B cell (primary cell): ENCODE data around the gene HOXD8. TPM values are rescaled to one million over a fixed set of nuclear protein-coding genes. Genes with fewer than 3 reads are reported as not detected.

Experiments used
- ATAC-seq: fragments of 200-7000 bp; cut with Tn5 transposase; one replicate; pipeline ENCODE4 v1.10.0; 2021; ENCODE audit warnings: low read depth, mild to moderate bottlenecking, moderate number of reproducible peaks, moderate library complexity
- CTCF ChIA-PET: fragments of 350-600 bp; sonication (Branson Sonifier 250); formaldehyde crosslinking; loops from one replicate; lab custom pipeline; 2021; ENCODE audit warnings: antibody characterized with exemption, inconsistent platforms; lab: Charles Lee
- POLR2A ChIA-PET: fragments of 350-600 bp; sonication (Branson Sonifier 250); formaldehyde crosslinking; loops from one replicate; lab custom pipeline; 2021; ENCODE audit warnings: antibody characterized with exemption; lab: Charles Lee
- DNase-seq: peaks from one replicate; pipeline ENCODE4 v3.0.0; 2013
- H2AFZ ChIP-seq: 2 replicates; pipeline ENCODE4 v1.6.1; 2012; ENCODE audit warnings: mild to moderate bottlenecking, low read depth, low read length; ENCODE audit not compliant: insufficient read depth, poor library complexity, severe bottlenecking
- H3K27ac ChIP-seq, 2 donors: 1 replicate in 1 of 2; 2 replicates in 1 of 2; pipeline ENCODE4 v1.5.1; 2012 to 2013; ENCODE audit warnings: low read length in 2 of 2, mild to moderate bottlenecking in 2 of 2, moderate library complexity in 1 of 2
- H3K27me3 ChIP-seq, 4 experiments: fragments of 200-600 bp in 1 of 4; sonication (generic) in 1 of 4; replicated peaks in 1 of 4; 1 replicate in 2 of 4; 2 replicates in 2 of 4; pipeline versions ENCODE4 v1.6.1 to v1.7.0; 2013 to 2016; ENCODE audit warnings: low read length in 3 of 4, mild to moderate bottlenecking in 2 of 4, mixed read lengths in 1 of 4, moderate library complexity in 1 of 4; ENCODE audit not compliant: insufficient read depth in 4 of 4, control insufficient read depth in 3 of 4; ENCODE audit errors: control extremely low read depth in 1 of 4
- H3K36me3 ChIP-seq, 2 experiments: replicated peaks in 1 of 2; 1 replicate in 1 of 2; 2 replicates in 1 of 2; pipeline versions ENCODE4 v1.6.1 to v1.7.1; 2013; ENCODE audit warnings: low read length in 1 of 2; ENCODE audit not compliant: insufficient read depth in 2 of 2, control insufficient read depth in 1 of 2; ENCODE audit errors: control extremely low read depth in 1 of 2, extremely low read depth in 1 of 2
- H3K4me1 ChIP-seq, 2 donors: fragments of 200-600 bp in 1 of 2; sonication (generic) in 1 of 2; 1 replicate in 1 of 2; 2 replicates in 1 of 2; pipeline versions ENCODE4 v1.5.1 to v1.6.1; 2013 to 2017; ENCODE audit warnings: low read length in 2 of 2; ENCODE audit not compliant: control insufficient read depth in 2 of 2, insufficient read depth in 2 of 2
- H3K4me2 ChIP-seq: replicated peaks from 2 replicates; pipeline ENCODE3; 2012; ENCODE audit warnings: mild to moderate bottlenecking, low read depth, low read length; ENCODE audit not compliant: poor library complexity, severe bottlenecking
- H3K4me3 ChIP-seq, 5 experiments: fragments of 200-600 bp in 1 of 5; sonication (generic) in 1 of 5; 1 replicate in 3 of 5; 2 replicates in 2 of 5; pipeline versions ENCODE4 v1.5.1 to v1.7.0; 2011 to 2016; ENCODE audit warnings: low read length in 4 of 5, mild to moderate bottlenecking in 4 of 5, low read depth in 2 of 5, control low read depth in 1 of 5, moderate library complexity in 1 of 5; ENCODE audit not compliant: insufficient read depth in 1 of 5; ENCODE audit errors: control extremely low read depth in 1 of 5, extremely low read depth in 1 of 5
- H3K79me2 ChIP-seq: fragments of 200-600 bp; sonication (generic); one replicate; pipeline ENCODE4 v1.6.0; 2016; ENCODE audit warnings: low read length; ENCODE audit not compliant: control insufficient read depth, insufficient read depth
- H3K9ac ChIP-seq: fragments of 200-600 bp; sonication (generic); 2 replicates; pipeline ENCODE4 v1.6.1; 2017; ENCODE audit warnings: mild to moderate bottlenecking, low read length, moderate library complexity
- H3K9me3 ChIP-seq, 3 donors: one replicate each; pipeline versions ENCODE4 v1.6.1 to v1.7.1; 2013; ENCODE audit warnings: low read length in 2 of 3; ENCODE audit not compliant: control insufficient read depth in 2 of 3, insufficient read depth in 1 of 3; ENCODE audit errors: control extremely low read depth in 1 of 3
- H4K20me1 ChIP-seq: 2 replicates; pipeline ENCODE4 v1.6.0; 2012; ENCODE audit warnings: mild to moderate bottlenecking, low read length; ENCODE audit not compliant: insufficient read depth, control insufficient read depth, poor library complexity, severe bottlenecking
- H3K27ac Mint-ChIP-seq: one replicate; pipeline ENCODE4 v1.8.0; 2021; ENCODE audit warnings: mixed read lengths
- H3K27me3 Mint-ChIP-seq: one replicate; pipeline ENCODE4 v1.8.0; 2021; ENCODE audit warnings: mixed read lengths
- H3K4me1 Mint-ChIP-seq: one replicate; pipeline ENCODE4 v1.8.0; 2021; ENCODE audit warnings: mixed read lengths
- H3K4me3 Mint-ChIP-seq: one replicate; pipeline ENCODE4 v1.8.0; 2021; ENCODE audit warnings: mixed read lengths
- H3K9me3 Mint-ChIP-seq: one replicate; pipeline ENCODE4 v1.8.0; 2022; ENCODE audit warnings: mixed read lengths; ENCODE audit not compliant: insufficient read depth
- EZH2 ChIP-seq: IDR thresholded peaks from 2 replicates; pipeline ENCODE4 v1.6.1; 2012; ENCODE audit warnings: borderline replicate concordance, low read depth, mild to moderate bottlenecking, moderate library complexity, low read length; ENCODE audit not compliant: insufficient read depth, poor library complexity, severe bottlenecking
- WGBS: methylation state at CpG from one replicate; pipeline ENCODE4 v1.1.5; 2013; ENCODE audit warnings: missing lambda C conversion rate; ENCODE audit not compliant: insufficient coverage; 5-methylcytosine and 5-hydroxymethylcytosine counted together
- intact Hi-C: fragments of 100-400 bp; cut with micrococcal nuclease; formaldehyde crosslinking; loops from one replicate; pipeline ENCODE4 v1.10.0; 2022
- polyA plus RNA-seq: library from polyadenylated mRNA; depleted of rRNA; stranded (reverse); fragments of >200 nt; gene quantifications from 2 replicates; pipeline ENCODE4 v1.2.3, GENCODE V29; 2012
- total RNA-seq, 2 donors: library from RNA; stranded (reverse); fragments of 120-200 nt in 1 of 2; gene quantifications; 1 replicate in 1 of 2; 2 replicates in 1 of 2; pipeline versions ENCODE4 v1.2.3 to v1.2.4, GENCODE V29; 2013 to 2022
- TF ChIP-seq, protein P1 (sequence below): fragments of 200-600 bp; IDR thresholded peaks from one replicate; pipeline ENCODE4 v1.8.0; 2022; ENCODE audit warnings: antibody characterized with exemption, mild to moderate bottlenecking

HOXD8 gene
- total and polyA plus RNA-seq, 2 donors (not counting 1 experiment from before 2014, with no cell fraction given) = not detected

DNA sequence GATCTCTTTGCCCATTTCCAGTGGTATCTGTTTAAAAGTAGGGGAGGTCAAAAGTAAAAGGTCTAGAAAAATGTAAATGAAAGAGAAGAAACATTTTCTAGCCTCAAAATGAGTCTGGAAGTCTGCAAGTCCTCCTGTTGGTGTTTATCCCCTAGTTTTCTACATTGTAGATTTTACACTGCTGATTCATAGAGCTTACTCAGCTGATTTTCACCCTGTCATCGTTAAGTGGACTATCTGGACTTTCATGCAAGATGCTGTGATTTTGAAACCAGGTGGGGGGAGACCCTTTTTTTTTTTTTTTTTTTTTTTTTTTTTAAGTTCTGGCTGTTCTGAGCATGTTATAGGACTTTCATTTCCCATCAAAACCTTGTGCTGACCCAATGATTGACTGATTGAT is 37.9 kb downstream of the HOXD8 start:
- no peak overlapping the region for H3K9ac ChIP-seq
- H3K36me3 ChIP-seq = no peaks in the 10 kb centered on the region
- no peak overlapping the region for H3K27ac ChIP-seq
- peaks cover 4 to 11% of the 10 kb centered on the region in 2 donors for H3K4me1 ChIP-seq
- DNase-seq = no peak
- ChIA-PET POLR2A (no interaction called here), CTCF (no interaction called here)
- no peaks in the 10 kb centered on the region for H3K79me2 ChIP-seq
- H3K4me3 ChIP-seq = no peak overlapping the region
- no peak overlapping the region for H3K4me2 ChIP-seq
- peaks cover 6% of the 10 kb centered on the region for H3K4me1 Mint-ChIP-seq
- H2AFZ ChIP-seq = no peak overlapping the region
- H4K20me1 ChIP-seq = no peaks in the 10 kb centered on the region
- intact Hi-C loops = no loop called here
- H3K9me3 Mint-ChIP-seq = no peaks in the 10 kb centered on the region
- no peak overlapping the region for H3K27ac Mint-ChIP-seq
- no peak for TF ChIP-seq EZH2
- TF ChIP-seq, protein P1, sequence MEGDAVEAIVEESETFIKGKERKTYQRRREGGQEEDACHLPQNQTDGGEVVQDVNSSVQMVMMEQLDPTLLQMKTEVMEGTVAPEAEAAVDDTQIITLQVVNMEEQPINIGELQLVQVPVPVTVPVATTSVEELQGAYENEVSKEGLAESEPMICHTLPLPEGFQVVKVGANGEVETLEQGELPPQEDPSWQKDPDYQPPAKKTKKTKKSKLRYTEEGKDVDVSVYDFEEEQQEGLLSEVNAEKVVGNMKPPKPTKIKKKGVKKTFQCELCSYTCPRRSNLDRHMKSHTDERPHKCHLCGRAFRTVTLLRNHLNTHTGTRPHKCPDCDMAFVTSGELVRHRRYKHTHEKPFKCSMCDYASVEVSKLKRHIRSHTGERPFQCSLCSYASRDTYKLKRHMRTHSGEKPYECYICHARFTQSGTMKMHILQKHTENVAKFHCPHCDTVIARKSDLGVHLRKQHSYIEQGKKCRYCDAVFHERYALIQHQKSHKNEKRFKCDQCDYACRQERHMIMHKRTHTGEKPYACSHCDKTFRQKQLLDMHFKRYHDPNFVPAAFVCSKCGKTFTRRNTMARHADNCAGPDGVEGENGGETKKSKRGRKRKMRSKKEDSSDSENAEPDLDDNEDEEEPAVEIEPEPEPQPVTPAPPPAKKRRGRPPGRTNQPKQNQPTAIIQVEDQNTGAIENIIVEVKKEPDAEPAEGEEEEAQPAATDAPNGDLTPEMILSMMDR = no peak
- H3K9me3 ChIP-seq = peaks cover 0 to 47% (median 0%) of the 10 kb centered on the region in 3 donors
- H3K27me3 Mint-ChIP-seq = peaks cover 73% of the 10 kb centered on the region
- no peak for ATAC-seq
- H3K27me3 ChIP-seq = peaks cover 0 to 82% (median 53%) of the 10 kb centered on the region in 4 experiments
- WGBS = no CpG with 5 or more reads among the region's 1 CpG
- H3K4me3 Mint-ChIP-seq = no peak overlapping the region

DNA sequence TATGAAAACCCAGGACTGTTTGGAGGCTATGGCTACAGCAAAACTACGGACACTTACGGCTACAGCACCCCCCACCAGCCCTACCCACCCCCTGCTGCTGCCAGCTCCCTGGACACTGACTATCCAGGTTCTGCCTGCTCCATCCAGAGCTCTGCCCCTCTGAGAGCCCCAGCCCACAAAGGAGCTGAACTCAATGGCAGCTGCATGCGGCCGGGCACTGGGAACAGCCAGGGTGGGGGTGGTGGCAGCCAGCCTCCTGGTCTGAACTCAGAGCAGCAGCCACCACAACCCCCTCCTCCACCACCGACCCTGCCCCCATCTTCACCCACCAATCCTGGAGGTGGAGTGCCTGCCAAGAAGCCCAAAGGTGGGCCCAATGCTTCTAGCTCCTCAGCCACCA is 39.7 kb downstream of the HOXD8 start:
- Mint-ChIP-seq H3K27me3 (peaks cover 75% of the 10 kb centered on the region), H3K27ac (no peak overlapping the region), H3K9me3 (no peaks in the 10 kb centered on the region), H3K4me3 (no peak overlapping the region), H3K4me1 (peaks cover 6% of the 10 kb centered on the region)
- Histone ChIP-seq H3K9ac (no peak overlapping the region), H3K9me3 (peaks cover 0 to 37% (median 0%) of the 10 kb centered on the region in 3 donors), H4K20me1 (no peaks in the 10 kb centered on the region), H3K4me3 (no peak overlapping the region), H2AFZ (no peak overlapping the region), H3K36me3 (no peaks in the 10 kb centered on the region), H3K79me2 (no peaks in the 10 kb centered on the region), H3K4me1 (peaks cover 4 to 11% of the 10 kb centered on the region in 2 donors), H3K27me3 (peaks cover 0 to 71% (median 55%) of the 10 kb centered on the region in 4 experiments), H3K4me2 (no peak overlapping the region), H3K27ac (no peak overlapping the region)
- intact Hi-C loops = no loop called here
- CTCF ChIA-PET = no interaction called here
- POLR2A ChIA-PET = no interaction called here
- TF ChIP-seq EZH2 = no peak
- TF ChIP-seq, protein P1 = no peak
- ATAC-seq = no peak
- 78% methylated on average over 5 of the region's 5 CpGs for WGBS
- no peak for DNase-seq
